Gastroesophageal sphincter (tissue), 4 donors: ENCODE results near the gene SLC26A9. TPM values are rescaled to one million over a fixed set of nuclear protein-coding genes. Genes with fewer than 3 reads are reported as not detected.

ENCODE experiments used
- ATAC-seq: fragments of 150-250 bp; one replicate; pipeline ENCODE4 v1.9.1; 2016; ENCODE audit warnings: mild to moderate bottlenecking, moderate library complexity
- H3K27ac ChIP-seq, 4 donors: fragments of 200-600 bp; sonication (generic) in 3 of 4; 1 replicate in 3 of 4; 2 replicates in 1 of 4; pipeline ENCODE4 v1.5.1; 2016 to 2019
- H3K27me3 ChIP-seq: fragments of 200-600 bp; sonication (generic); one replicate; pipeline ENCODE4 v1.5.1; 2019
- H3K36me3 ChIP-seq, 2 donors: fragments of 200-600 bp; sonication (generic); one replicate each; pipeline ENCODE4 v1.5.1; 2019; ENCODE audit warnings: control low read depth in 1 of 2
- H3K4me1 ChIP-seq, 3 donors: fragments of 200-600 bp; sonication (generic); 1 replicate in 2 of 3; 2 replicates in 1 of 3; pipeline ENCODE4 v1.5.1; 2016 to 2019; ENCODE audit warnings: control low read depth in 2 of 3
- H3K4me3 ChIP-seq, 2 donors: fragments of 200-600 bp; sonication (generic); one replicate each; pipeline ENCODE4 v1.5.1; 2019; ENCODE audit warnings: mild to moderate bottlenecking in 1 of 2, moderate library complexity in 1 of 2
- H3K9me3 ChIP-seq, 3 donors: fragments of 200-600 bp; sonication (generic); one replicate each; pipeline ENCODE4 v1.5.1; 2017 to 2019; ENCODE audit warnings: control low read depth in 2 of 3
- CTCF ChIP-seq, 4 experiments: fragments of 200-600 bp in 2 of 4; fragments of 450-650 bp in 2 of 4; sonication (generic) in 1 of 4; IDR thresholded peaks; one replicate each; pipeline ENCODE4 v1.5.1; 2017 to 2019; ENCODE audit warnings: antibody characterized with exemption in 4 of 4, mild to moderate bottlenecking in 2 of 4, moderate library complexity in 2 of 4
- EP300 ChIP-seq: sonication (generic); formaldehyde crosslinking; IDR thresholded peaks from one replicate; pipeline ENCODE4 v1.6.1; 2017; ENCODE audit warnings: antibody characterized with exemption, mild to moderate bottlenecking
- POLR2A ChIP-seq, 2 donors: fragments of 450-650 bp; IDR thresholded peaks; one replicate each; pipeline ENCODE4 v1.6.1; 2017; ENCODE audit warnings: antibody characterized with exemption in 2 of 2, mild to moderate bottlenecking in 2 of 2, moderate library complexity in 1 of 2
- POLR2AphosphoS5 ChIP-seq: sonication (generic); formaldehyde crosslinking; IDR thresholded peaks from one replicate; pipeline ENCODE4 v1.6.1; 2017; ENCODE audit warnings: antibody characterized with exemption
- WGBS, 2 donors: methylation state at CpG; one replicate each; pipeline ENCODE4 v1.1.5; 2018; ENCODE audit warnings: low coverage in 1 of 2; 5-methylcytosine and 5-hydroxymethylcytosine counted together
- total RNA-seq, 4 donors: library from RNA; depleted of rRNA; stranded (reverse); fragments of >200 nt; gene quantifications; one replicate each; pipeline ENCODE4 v1.1.0, GENCODE V29; 2016

SLC26A9 gene
- total RNA-seq, 4 donors from 2014 or later = 0.16 TPM; not detected in 3

DNA sequence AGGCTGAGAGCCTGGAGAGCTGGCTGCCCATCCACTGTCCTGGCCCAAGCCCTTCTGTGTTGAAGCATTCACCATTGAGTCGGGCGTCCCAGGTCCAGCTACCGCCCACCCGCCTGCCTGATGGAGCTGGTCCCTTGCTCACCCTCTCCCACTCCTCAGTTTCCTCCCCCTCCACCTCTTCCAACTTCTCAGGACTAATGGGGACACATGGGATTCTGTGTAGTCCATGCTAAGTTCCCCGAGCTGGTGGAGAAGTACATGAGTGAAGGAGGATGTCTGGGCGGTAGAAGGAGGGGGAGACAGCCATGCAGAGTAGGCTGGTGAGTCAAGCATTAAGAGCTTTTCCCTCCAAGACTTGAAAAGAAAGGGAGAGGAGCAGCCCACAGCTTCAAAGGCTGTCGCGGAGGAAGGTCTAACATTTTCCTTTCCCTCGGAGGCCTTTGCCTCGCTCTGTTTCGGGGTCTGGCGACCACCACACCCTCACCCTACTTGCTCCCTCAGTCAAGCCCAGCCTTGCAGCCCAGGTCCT, 561 bp downstream of the SLC26A9 start:
- peaks cover 55% of the 10 kb centered on the region for H3K27me3 ChIP-seq
- H3K36me3 ChIP-seq = no peaks in the 10 kb centered on the region
- TF ChIP-seq EP300 (no peak), CTCF (IDR thresholded peaks at IDR 0.05) (no peak), POLR2AphosphoS5 (no peak), POLR2A (IDR thresholded peaks at IDR 0.05) (no peak)
- no peak for ATAC-seq
- no peak overlapping the region for H3K27ac ChIP-seq
- H3K9me3 ChIP-seq = no peaks in the 10 kb centered on the region
- 71% methylated on average over 2 to 6 of the region's 12 CpGs for WGBS, 2 donors
- no peaks in the 10 kb centered on the region for H3K4me1 ChIP-seq
- H3K4me3 ChIP-seq = no peak overlapping the region

DNA sequence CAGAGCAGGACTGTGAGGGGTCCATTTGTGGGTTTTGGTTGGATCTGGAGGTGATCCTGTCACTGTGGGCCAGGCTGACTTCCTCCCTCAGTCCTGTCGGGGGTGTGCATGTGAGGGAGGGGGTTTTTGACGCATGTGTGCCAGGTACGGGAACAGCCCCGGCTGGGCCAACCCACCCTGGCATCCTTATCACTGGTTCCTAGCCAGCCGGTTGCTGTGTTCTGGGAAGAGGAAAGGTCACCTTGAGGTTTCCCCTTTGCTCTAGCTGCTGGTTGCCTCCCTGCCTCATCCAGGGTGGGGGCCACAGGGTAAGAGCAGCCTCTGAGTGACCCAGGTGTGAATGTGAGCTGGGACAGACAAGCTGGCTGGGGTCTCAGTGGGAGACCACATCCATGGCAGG, 2.5 kb downstream of the SLC26A9 start:
- Histone ChIP-seq H3K27ac (no peak overlapping the region), H3K4me3 (no peak overlapping the region), H3K9me3 (no peaks in the 10 kb centered on the region), H3K36me3 (no peaks in the 10 kb centered on the region), H3K4me1 (no peaks in the 10 kb centered on the region), H3K27me3 (peaks cover 61% of the 10 kb centered on the region)
- no peak for TF ChIP-seq EP300
- no peak for TF ChIP-seq POLR2AphosphoS5
- TF ChIP-seq CTCF (IDR thresholded peaks at IDR 0.05) = no peak
- TF ChIP-seq POLR2A (IDR thresholded peaks at IDR 0.05) = no peak
- no peak for ATAC-seq
- no CpG with 5 or more reads among the region's 5 CpGs for WGBS, 2 donors

GRCh38 chr1:205939690-205940330, 3.4 kb downstream of the SLC26A9 start:
- no peak for ATAC-seq
- no peak for TF ChIP-seq CTCF (IDR thresholded peaks at IDR 0.05)
- no peak for TF ChIP-seq POLR2AphosphoS5
- no peak for TF ChIP-seq POLR2A (IDR thresholded peaks at IDR 0.05)
- no peak for TF ChIP-seq EP300
- H3K27ac ChIP-seq = no peak overlapping the region
- peaks cover 57% of the 10 kb centered on the region for H3K27me3 ChIP-seq
- H3K4me3 ChIP-seq = no peak overlapping the region
- no peaks in the 10 kb centered on the region for H3K36me3 ChIP-seq
- no peaks in the 10 kb centered on the region for H3K4me1 ChIP-seq
- WGBS, 2 donors = 15 to 36% methylated on average over 3 to 4 of the region's 7 CpGs
- no peaks in the 10 kb centered on the region for H3K9me3 ChIP-seq

DNA sequence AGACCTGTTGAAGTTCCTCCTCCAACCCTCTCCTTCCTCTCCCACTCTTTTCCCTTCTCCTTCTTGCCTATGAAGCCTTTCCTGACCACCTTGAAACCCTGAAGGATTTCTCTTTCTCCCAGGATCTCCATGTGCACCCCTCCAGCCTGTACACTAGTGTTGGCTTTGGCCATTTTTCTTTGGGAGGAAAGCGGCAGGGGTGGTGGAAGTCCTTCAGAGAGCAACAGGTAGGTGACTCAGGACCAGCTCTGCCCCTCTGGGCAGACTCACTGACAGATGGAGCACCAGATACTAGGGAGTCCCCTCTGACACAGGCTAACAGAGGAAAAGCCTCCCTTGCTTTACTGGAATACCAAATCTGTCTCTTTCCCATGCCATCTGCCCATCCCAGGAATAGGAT, 4.6 kb downstream of the SLC26A9 start:
- no peak for ATAC-seq
- Histone ChIP-seq H3K4me1 (no peaks in the 10 kb centered on the region), H3K27ac (no peak overlapping the region), H3K36me3 (no peaks in the 10 kb centered on the region), H3K9me3 (no peaks in the 10 kb centered on the region), H3K4me3 (no peak overlapping the region), H3K27me3 (peaks cover 47% of the 10 kb centered on the region)
- no peak for TF ChIP-seq EP300
- TF ChIP-seq CTCF (IDR thresholded peaks at IDR 0.05) = no peak
- TF ChIP-seq POLR2A (IDR thresholded peaks at IDR 0.05) = no peak
- no peak for TF ChIP-seq POLR2AphosphoS5
- no CpG with 5 or more reads among the region's 1 CpG for WGBS, 2 donors
